Gastrocnemius medialis (tissue), 4 donors: ENCODE measurements around the gene AGTRAP. TPM values are rescaled to one million over a fixed set of nuclear protein-coding genes. Genes with fewer than 3 reads are reported as not detected.

ENCODE experiments used
- ATAC-seq, 2 donors: fragments of 150-250 bp; one replicate each; pipeline ENCODE4 v1.9.1; 2016
- DNase-seq, 2 donors: peaks; one replicate each; pipeline ENCODE4 v3.0.0-alpha.2; 2019
- H3K27ac ChIP-seq, 4 donors: fragments of 200-600 bp; sonication (generic); 1 replicate in 1 of 4; 2 replicates in 3 of 4; pipeline ENCODE4 v1.5.1; 2016 to 2018; ENCODE audit warnings: mild to moderate bottlenecking in 2 of 4, moderate library complexity in 1 of 4
- H3K27me3 ChIP-seq, 3 donors: fragments of 200-600 bp; sonication (generic) in 2 of 3; 1 replicate in 1 of 3; 2 replicates in 2 of 3; pipeline versions ENCODE4 v1.5.1 to v1.6.0; 2016 to 2019; ENCODE audit warnings: mild to moderate bottlenecking in 1 of 3, moderate library complexity in 1 of 3
- H3K36me3 ChIP-seq, 2 donors: fragments of 200-600 bp; sonication (generic) in 1 of 2; one replicate each; pipeline ENCODE4 v1.5.1; 2017 to 2018
- H3K4me1 ChIP-seq, 2 donors: fragments of 200-600 bp; sonication (generic) in 1 of 2; one replicate each; pipeline ENCODE4 v1.5.1; 2016 to 2017; ENCODE audit warnings: mild to moderate bottlenecking in 2 of 2
- H3K4me3 ChIP-seq, 4 donors: fragments of 200-600 bp; sonication (generic) in 3 of 4; 1 replicate in 1 of 4; 2 replicates in 3 of 4; pipeline ENCODE4 v1.5.1; 2016 to 2019; ENCODE audit warnings: mild to moderate bottlenecking in 2 of 4
- H3K9me3 ChIP-seq, 3 donors: fragments of 200-600 bp; sonication (generic) in 2 of 3; 1 replicate in 1 of 3; 2 replicates in 2 of 3; pipeline ENCODE4 v1.5.1; 2016 to 2019
- POLR2A ChIP-seq, 2 donors: fragments of 450-650 bp; IDR thresholded peaks; one replicate each; pipeline ENCODE4 v1.6.1; 2017; ENCODE audit warnings: antibody characterized with exemption in 2 of 2, mild to moderate bottlenecking in 2 of 2, moderate library complexity in 2 of 2
- in situ Hi-C, 4 donors: fragments of 200-750 bp; cut with MboI; loops; one replicate each; pipeline versions ENCODE4 v1.15.0 to v1.8.0; 2017; ENCODE audit warnings: low sequenced_read_pairs in 4 of 4
- intact Hi-C: fragments of 100-400 bp; cut with DNase I; formaldehyde crosslinking; loops from one replicate; pipeline ENCODE4 v1.15.1; 2023; ENCODE audit warnings: low total_unique reads
- total RNA-seq, 4 donors: library from RNA; depleted of rRNA; stranded (reverse); fragments of >200 nt; gene quantifications; one replicate each; pipeline versions ENCODE4 v1.1.0 to v1.2.3, GENCODE V29; 2016
- TF ChIP-seq, protein P1 (sequence below), 5 experiments: fragments of 450-650 bp in 3 of 5; fragments of 200-600 bp in 2 of 5; sonication (generic) in 2 of 5; IDR thresholded peaks in 4 of 5; conservative IDR thresholded peaks in 1 of 5; 1 replicate in 4 of 5; 2 replicates in 1 of 5; pipeline ENCODE4 v1.5.1; 2016 to 2019; ENCODE audit warnings: antibody characterized with exemption in 5 of 5, mild to moderate bottlenecking in 3 of 5, moderate library complexity in 3 of 5

The AGTRAP gene
- total RNA-seq, 4 donors from 2014 or later: 37.8 to 144 (median 103) TPM

DNA sequence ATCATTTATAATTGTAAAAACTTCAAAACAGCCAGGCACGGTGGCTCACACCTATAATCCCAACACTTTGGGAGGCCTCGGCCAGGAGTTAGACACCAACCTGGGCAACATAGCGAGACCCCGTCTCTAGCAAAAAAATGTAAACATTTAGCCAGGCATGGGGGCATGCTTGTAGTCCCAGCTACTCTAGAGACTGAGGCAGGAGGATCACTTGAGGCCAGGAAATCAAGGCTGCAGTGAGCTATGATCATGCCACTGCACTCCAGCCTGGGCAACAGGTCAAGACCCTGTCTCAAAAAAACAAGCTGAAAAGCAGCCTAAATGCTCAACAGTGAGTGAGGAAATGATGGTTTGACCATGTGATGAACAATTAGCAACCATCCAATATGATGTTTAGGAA, 33.3 kb downstream of the AGTRAP start:
- TF ChIP-seq POLR2A (IDR thresholded peaks at IDR 0.05): no peak
- TF ChIP-seq, protein P1, sequence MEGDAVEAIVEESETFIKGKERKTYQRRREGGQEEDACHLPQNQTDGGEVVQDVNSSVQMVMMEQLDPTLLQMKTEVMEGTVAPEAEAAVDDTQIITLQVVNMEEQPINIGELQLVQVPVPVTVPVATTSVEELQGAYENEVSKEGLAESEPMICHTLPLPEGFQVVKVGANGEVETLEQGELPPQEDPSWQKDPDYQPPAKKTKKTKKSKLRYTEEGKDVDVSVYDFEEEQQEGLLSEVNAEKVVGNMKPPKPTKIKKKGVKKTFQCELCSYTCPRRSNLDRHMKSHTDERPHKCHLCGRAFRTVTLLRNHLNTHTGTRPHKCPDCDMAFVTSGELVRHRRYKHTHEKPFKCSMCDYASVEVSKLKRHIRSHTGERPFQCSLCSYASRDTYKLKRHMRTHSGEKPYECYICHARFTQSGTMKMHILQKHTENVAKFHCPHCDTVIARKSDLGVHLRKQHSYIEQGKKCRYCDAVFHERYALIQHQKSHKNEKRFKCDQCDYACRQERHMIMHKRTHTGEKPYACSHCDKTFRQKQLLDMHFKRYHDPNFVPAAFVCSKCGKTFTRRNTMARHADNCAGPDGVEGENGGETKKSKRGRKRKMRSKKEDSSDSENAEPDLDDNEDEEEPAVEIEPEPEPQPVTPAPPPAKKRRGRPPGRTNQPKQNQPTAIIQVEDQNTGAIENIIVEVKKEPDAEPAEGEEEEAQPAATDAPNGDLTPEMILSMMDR (IDR thresholded peaks at IDR 0.05 in 4 of 5, conservative IDR thresholded peaks at IDR 0.05 in 1 of 5): no peak
- in situ Hi-C loops (no loop called here), intact Hi-C loops (no loop called here)
- no peaks in the 10 kb centered on the region for H3K4me1 ChIP-seq
- H3K4me3 ChIP-seq: no peak overlapping the region
- no peak overlapping the region for H3K27ac ChIP-seq
- H3K27me3 ChIP-seq: no peaks in the 10 kb centered on the region
- no peaks in the 10 kb centered on the region for H3K9me3 ChIP-seq
- ATAC-seq: no peak
- no peak for DNase-seq
- no peaks in the 10 kb centered on the region for H3K36me3 ChIP-seq

GRCh38 chr1:11770011-11770410, 34.1 kb downstream of the AGTRAP start:
- no peaks in the 10 kb centered on the region for H3K9me3 ChIP-seq
- no peak for DNase-seq
- H3K36me3 ChIP-seq: no peaks in the 10 kb centered on the region
- no peak for TF ChIP-seq POLR2A (IDR thresholded peaks at IDR 0.05)
- TF ChIP-seq, protein P1 (IDR thresholded peaks at IDR 0.05 in 4 of 5, conservative IDR thresholded peaks at IDR 0.05 in 1 of 5): no peak
- ATAC-seq: no peak
- no peak overlapping the region for H3K4me3 ChIP-seq
- H3K27ac ChIP-seq: no peak overlapping the region
- H3K27me3 ChIP-seq: no peaks in the 10 kb centered on the region
- H3K4me1 ChIP-seq: no peaks in the 10 kb centered on the region
- intact Hi-C loops: no loop called here
- in situ Hi-C loops: no loop called here

- Histone ChIP-seq H3K9me3 (no peaks in the 10 kb centered on the region), H3K27ac (no peak overlapping the region), H3K27me3 (no peaks in the 10 kb centered on the region), H3K4me3 (no peak overlapping the region), H3K36me3 (no peaks in the 10 kb centered on the region), H3K4me1 (no peaks in the 10 kb centered on the region)
- intact Hi-C loops: no loop called here
- TF ChIP-seq, protein P1 (IDR thresholded peaks at IDR 0.05 in 4 of 5, conservative IDR thresholded peaks at IDR 0.05 in 1 of 5): no peak
- TF ChIP-seq POLR2A (IDR thresholded peaks at IDR 0.05): no peak
- no peak for ATAC-seq
- DNase-seq: no peak
- in situ Hi-C loops: no loop called here
These were observed 35.6 kb downstream of the AGTRAP start for GRCh38 chr1:11771481-11772043.

DNA sequence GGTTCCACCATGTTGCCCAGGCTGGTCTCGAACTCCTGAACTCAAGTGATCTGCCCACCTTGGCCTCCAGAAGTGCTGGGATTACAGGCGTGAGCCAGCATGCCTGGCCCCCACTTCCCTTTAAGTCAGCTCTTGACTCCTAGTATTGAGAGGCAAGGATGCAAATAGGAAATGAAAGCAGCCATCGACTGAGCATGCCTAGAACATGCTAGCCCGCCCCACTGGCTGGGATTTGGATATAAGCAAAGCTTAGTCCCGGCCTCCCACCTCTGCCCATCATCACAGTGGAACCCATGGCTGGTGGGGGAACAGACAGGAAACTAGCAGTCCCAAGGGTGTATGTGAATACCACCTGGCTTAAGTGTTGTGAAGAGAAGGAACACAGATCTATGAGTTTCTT, 36.5 kb downstream of the AGTRAP start:
- H3K9me3 ChIP-seq: no peaks in the 10 kb centered on the region
- no peak for DNase-seq
- TF ChIP-seq, protein P1 (IDR thresholded peaks at IDR 0.05 in 4 of 5, conservative IDR thresholded peaks at IDR 0.05 in 1 of 5): no peak
- no peak for TF ChIP-seq POLR2A (IDR thresholded peaks at IDR 0.05)
- intact Hi-C loops: no loop called here
- H3K27me3 ChIP-seq: no peaks in the 10 kb centered on the region
- ATAC-seq: no peak
- H3K4me1 ChIP-seq: no peaks in the 10 kb centered on the region
- H3K4me3 ChIP-seq: no peak overlapping the region
- H3K36me3 ChIP-seq: no peaks in the 10 kb centered on the region
- no peak overlapping the region for H3K27ac ChIP-seq
- in situ Hi-C loops: no loop called here

- in situ Hi-C loops: no loop called here
These were observed 38.8 kb downstream of the AGTRAP start for GRCh38 chr1:11774753-11775152.

More at GRCh38 chr1:11774753-11775152, 38.8 kb downstream of the AGTRAP start:
- no peak for TF ChIP-seq POLR2A (IDR thresholded peaks at IDR 0.05)
- TF ChIP-seq, protein P1 (IDR thresholded peaks at IDR 0.05 in 4 of 5, conservative IDR thresholded peaks at IDR 0.05 in 1 of 5): no peak
- DNase-seq (no peak), ATAC-seq (no peak)
- Histone ChIP-seq H3K27me3 (no peaks in the 10 kb centered on the region), H3K4me1 (no peaks in the 10 kb centered on the region), H3K4me3 (no peak overlapping the region), H3K9me3 (no peaks in the 10 kb centered on the region), H3K27ac (no peak overlapping the region), H3K36me3 (no peaks in the 10 kb centered on the region)
- intact Hi-C loops: no loop called here
